Measurements from ENCODE around the gene DNAH9. TPM values are rescaled to one million over a fixed set of nuclear protein-coding genes. Genes with fewer than 3 reads are reported as not detected.

DNAH9 gene
- total RNA-seq, 2 donors from 2014 or later, result not detected

GRCh38 chr17:11803231-11803969, 205.1 kb downstream of the DNAH9 start:
- H3K27ac ChIP-seq, result no peak overlapping the region
- H3K4me3 ChIP-seq, result no peak overlapping the region
- TF ChIP-seq, protein P1, sequence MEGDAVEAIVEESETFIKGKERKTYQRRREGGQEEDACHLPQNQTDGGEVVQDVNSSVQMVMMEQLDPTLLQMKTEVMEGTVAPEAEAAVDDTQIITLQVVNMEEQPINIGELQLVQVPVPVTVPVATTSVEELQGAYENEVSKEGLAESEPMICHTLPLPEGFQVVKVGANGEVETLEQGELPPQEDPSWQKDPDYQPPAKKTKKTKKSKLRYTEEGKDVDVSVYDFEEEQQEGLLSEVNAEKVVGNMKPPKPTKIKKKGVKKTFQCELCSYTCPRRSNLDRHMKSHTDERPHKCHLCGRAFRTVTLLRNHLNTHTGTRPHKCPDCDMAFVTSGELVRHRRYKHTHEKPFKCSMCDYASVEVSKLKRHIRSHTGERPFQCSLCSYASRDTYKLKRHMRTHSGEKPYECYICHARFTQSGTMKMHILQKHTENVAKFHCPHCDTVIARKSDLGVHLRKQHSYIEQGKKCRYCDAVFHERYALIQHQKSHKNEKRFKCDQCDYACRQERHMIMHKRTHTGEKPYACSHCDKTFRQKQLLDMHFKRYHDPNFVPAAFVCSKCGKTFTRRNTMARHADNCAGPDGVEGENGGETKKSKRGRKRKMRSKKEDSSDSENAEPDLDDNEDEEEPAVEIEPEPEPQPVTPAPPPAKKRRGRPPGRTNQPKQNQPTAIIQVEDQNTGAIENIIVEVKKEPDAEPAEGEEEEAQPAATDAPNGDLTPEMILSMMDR (IDR thresholded peaks at IDR 0.05), result no peak
- no peaks in the 10 kb centered on the region for H3K36me3 ChIP-seq
- no peaks in the 10 kb centered on the region for H3K27me3 ChIP-seq (replicated peaks; ENCODE audit: insufficient read depth)
- H3K4me1 ChIP-seq (ENCODE audit: control insufficient read depth in 1 of 2, low read depth in 2 of 2), result no peaks in the 10 kb centered on the region
- DNase-seq (ENCODE audit: low spot score), result no peak
- H3K9me3 ChIP-seq, result no peaks in the 10 kb centered on the region
- no peak for ATAC-seq (ENCODE audit: insufficient number of reproducible peaks, low FRiP score, low read depth)

GRCh38 chr17:11805138-11805537, 206.9 kb downstream of the DNAH9 start:
- Histone ChIP-seq H3K27ac (no peak overlapping the region), H3K4me3 (no peak overlapping the region), H3K36me3 (no peaks in the 10 kb centered on the region), H3K4me1 (ENCODE audit: control insufficient read depth in 1 of 2, low read depth in 2 of 2) (no peaks in the 10 kb centered on the region), H3K9me3 (no peaks in the 10 kb centered on the region), H3K27me3 (replicated peaks; ENCODE audit: insufficient read depth) (no peaks in the 10 kb centered on the region)
- ATAC-seq (ENCODE audit: insufficient number of reproducible peaks, low FRiP score, low read depth) (no peak), DNase-seq (ENCODE audit: low spot score) (no peak)
- TF ChIP-seq, protein P1 (IDR thresholded peaks at IDR 0.05), result no peak

- DNase-seq (ENCODE audit: low spot score), result no peak
- Histone ChIP-seq H3K27me3 (replicated peaks; ENCODE audit: insufficient read depth) (no peaks in the 10 kb centered on the region), H3K27ac (no peak overlapping the region), H3K9me3 (no peaks in the 10 kb centered on the region), H3K36me3 (no peaks in the 10 kb centered on the region), H3K4me3 (no peak overlapping the region), H3K4me1 (ENCODE audit: control insufficient read depth in 1 of 2, low read depth in 2 of 2) (no peaks in the 10 kb centered on the region)
- no peak for ATAC-seq (ENCODE audit: insufficient number of reproducible peaks, low FRiP score, low read depth)
- TF ChIP-seq, protein P1 (IDR thresholded peaks at IDR 0.05), result no peak
Observed at GRCh38 chr17:11805952-11806351, 207.7 kb downstream of the DNAH9 start.

GRCh38 chr17:11807606-11808005, 209.3 kb downstream of the DNAH9 start:
- TF ChIP-seq, protein P1 (IDR thresholded peaks at IDR 0.05), result no peak

GRCh38 chr17:11813278-11813677, 215.0 kb downstream of the DNAH9 start:
- DNase-seq (ENCODE audit: low spot score) (no peak), ATAC-seq (ENCODE audit: insufficient number of reproducible peaks, low FRiP score, low read depth) (no peak)
- no peaks in the 10 kb centered on the region for H3K4me1 ChIP-seq (ENCODE audit: control insufficient read depth in 1 of 2, low read depth in 2 of 2)
- no peak overlapping the region for H3K27ac ChIP-seq
- H3K4me3 ChIP-seq, result no peak overlapping the region
- no peaks in the 10 kb centered on the region for H3K27me3 ChIP-seq (replicated peaks; ENCODE audit: insufficient read depth)
- H3K36me3 ChIP-seq, result no peaks in the 10 kb centered on the region
- TF ChIP-seq, protein P1 (IDR thresholded peaks at IDR 0.05), result no peak
- no peaks in the 10 kb centered on the region for H3K9me3 ChIP-seq

More at GRCh38 chr17:11807606-11808005, 209.3 kb downstream of the DNAH9 start:
- H3K4me3 ChIP-seq, result no peak overlapping the region
- no peaks in the 10 kb centered on the region for H3K27me3 ChIP-seq (replicated peaks; ENCODE audit: insufficient read depth)
- no peaks in the 10 kb centered on the region for H3K9me3 ChIP-seq
- no peaks in the 10 kb centered on the region for H3K4me1 ChIP-seq (ENCODE audit: control insufficient read depth in 1 of 2, low read depth in 2 of 2)
- no peak overlapping the region for H3K27ac ChIP-seq
- DNase-seq (ENCODE audit: low spot score) (no peak), ATAC-seq (ENCODE audit: insufficient number of reproducible peaks, low FRiP score, low read depth) (no peak)
- H3K36me3 ChIP-seq, result no peaks in the 10 kb centered on the region
